Measurements from ENCODE around the gene TAF8.

Gene TAF8

GRCh38 chr6:42124223-42124836, 74.0 kb downstream of the TAF8 start:
- no peak for DNase-seq (ENCODE audit: low spot score)

- DNase-seq (ENCODE audit: low spot score), result no peak
Observed at GRCh38 chr6:42125231-42125630, 74.9 kb downstream of the TAF8 start.

- DNase-seq (ENCODE audit: low spot score), result no peak
Observed at GRCh38 chr6:42125663-42126062, 75.3 kb downstream of the TAF8 start.

GRCh38 chr6:42128460-42129359, 78.4 kb downstream of the TAF8 start:
- DNase-seq (ENCODE audit: low spot score), result no peak

- DNase-seq (ENCODE audit: low spot score), result no peak
Observed at GRCh38 chr6:42129360-42129676, 79.0 kb downstream of the TAF8 start.

GRCh38 chr6:42131531-42131930, 81.2 kb downstream of the TAF8 start:
- no peak for DNase-seq (ENCODE audit: low spot score)

- DNase-seq (ENCODE audit: low spot score), result no peak
Observed at GRCh38 chr6:42133926-42134325, 83.6 kb downstream of the TAF8 start.

GRCh38 chr6:42135161-42135560, 84.8 kb downstream of the TAF8 start:
- no peak for DNase-seq (ENCODE audit: low spot score)

GRCh38 chr6:42135722-42136121, 85.4 kb downstream of the TAF8 start:
- no peak for DNase-seq (ENCODE audit: low spot score)

GRCh38 chr6:42136508-42137193, 86.3 kb downstream of the TAF8 start:
- DNase-seq (ENCODE audit: low spot score), result peak; percentile 55
